HL-60 (cell line): ENCODE results near the gene ANKRD9.
A peak's percentile ranks its signal among the peaks of the same experiment; 100 is the strongest.
"Not testable (repeated sequence)": the region's sequence is repeated elsewhere in the genome, so short reads cannot be mapped to it uniquely, and the experiment has no call there.

Experiments
- DNase-seq, 2 experiments: peaks; one replicate each; pipeline ENCODE4 v3.0.0-alpha.2; 2010 to 2020; ENCODE audit warnings: low read depth in 1 of 2, low spot score in 1 of 2
- H3K27ac ChIP-seq: fragments of 250-450 bp; sonication (Bioruptor Pico); replicated peaks from 2 replicates; pipeline ENCODE4 v1.5.1; 2020; ENCODE audit warnings: mild to moderate bottlenecking, moderate library complexity
- H3K27me3 ChIP-seq: fragments of 250-450 bp; sonication (Bioruptor Pico); 2 replicates; pipeline ENCODE4 v1.5.1; 2021; ENCODE audit warnings: mild to moderate bottlenecking, moderate library complexity; ENCODE audit not compliant: insufficient read depth, poor library complexity, severe bottlenecking
- H3K4me3 ChIP-seq: replicated peaks from 2 replicates; pipeline ENCODE4 v1.5.1; 2011; ENCODE audit warnings: mild to moderate bottlenecking, control low read depth, low read length; ENCODE audit not compliant: insufficient read depth
- CTCF ChIP-seq: IDR thresholded peaks from one replicate; pipeline ENCODE4 v1.5.1; 2011; ENCODE audit warnings: low read length, control low read depth, inconsistent platforms; ENCODE audit not compliant: insufficient read depth
- GABPA ChIP-seq: IDR thresholded peaks from 2 replicates; pipeline ENCODE4 v1.6.1; 2012; ENCODE audit warnings: low read depth
- POLR2AphosphoS5 ChIP-seq: IDR thresholded peaks from 2 replicates; pipeline ENCODE4 v1.6.1; 2012; ENCODE audit warnings: low read depth
- REST ChIP-seq: IDR thresholded peaks from 2 replicates; pipeline ENCODE4 v1.6.1; 2012; ENCODE audit warnings: low read depth; ENCODE audit not compliant: insufficient replicate concordance
- SPI1 ChIP-seq: IDR thresholded peaks from 2 replicates; pipeline ENCODE4 v1.6.1; 2012; ENCODE audit warnings: low read depth, mild to moderate bottlenecking, borderline replicate concordance

Gene ANKRD9

GRCh38 chr14:102523569-102524450, 14.2 kb upstream of the ANKRD9 start:
- no peak for DNase-seq
- H3K27me3 ChIP-seq = no peaks in the 10 kb centered on the region
- peak overlapping the region; percentile 37 for H3K4me3 ChIP-seq
- TF ChIP-seq SPI1 = no peak
- TF ChIP-seq CTCF = no peak
- no peak for TF ChIP-seq GABPA
- TF ChIP-seq POLR2AphosphoS5 = no peak
- no peak for TF ChIP-seq REST
- H3K27ac ChIP-seq = no peak overlapping the region

DNA sequence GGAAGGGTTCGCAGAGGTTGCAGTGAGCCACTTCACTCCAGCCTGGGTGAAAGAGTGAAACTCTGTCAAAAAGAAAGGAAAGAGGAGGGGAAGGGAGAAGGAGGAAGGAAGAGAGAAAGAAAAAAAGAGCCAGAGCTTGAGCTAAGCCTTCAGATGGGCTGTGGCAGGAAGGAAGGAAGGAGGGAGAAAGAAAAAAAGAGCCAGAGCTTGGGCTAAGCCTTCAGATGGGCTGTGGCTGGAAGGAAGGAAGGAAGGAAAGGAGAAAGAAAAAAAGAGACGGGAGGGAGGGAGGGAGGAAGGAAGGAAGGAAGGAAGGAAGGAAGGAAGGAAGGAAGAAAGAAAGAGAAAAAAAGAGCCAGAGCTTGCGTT, 13.6 kb upstream of the ANKRD9 start:
- H3K27ac ChIP-seq = no peak overlapping the region
- no peak for DNase-seq
- H3K4me3 ChIP-seq = no peak overlapping the region
- TF ChIP-seq GABPA (no peak), CTCF (no peak), REST (no peak), SPI1 (no peak), POLR2AphosphoS5 (no peak)
- no peaks in the 10 kb centered on the region for H3K27me3 ChIP-seq

DNA sequence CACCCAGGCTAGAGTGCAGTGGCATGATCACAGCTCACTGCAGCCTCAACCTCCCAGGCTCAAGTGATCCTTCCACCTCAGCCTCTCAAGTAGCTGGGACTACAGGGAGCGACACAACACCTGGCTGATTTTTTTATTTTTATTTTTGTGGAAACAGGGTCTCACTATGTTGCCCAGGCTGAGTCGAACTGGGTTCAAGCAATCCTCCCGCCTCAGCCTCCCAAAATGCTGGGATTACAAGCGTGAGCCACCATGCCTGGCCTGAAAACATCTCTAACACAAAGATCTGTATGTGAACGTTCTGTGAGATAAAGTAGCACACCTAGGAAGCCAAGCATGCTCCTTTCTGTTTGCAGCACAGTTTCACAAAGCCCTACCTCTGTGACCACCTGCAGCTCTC, 10.1 kb upstream of the ANKRD9 start:
- H3K4me3 ChIP-seq, DNase-seq, H3K27me3 ChIP-seq, H3K27ac ChIP-seq: not testable (repeated sequence)

GRCh38 chr14:102518063-102518648, 8.6 kb upstream of the ANKRD9 start:
- TF ChIP-seq REST (no peak), CTCF (no peak), GABPA (no peak), SPI1 (no peak), POLR2AphosphoS5 (no peak)
- H3K4me3 ChIP-seq = no peak overlapping the region
- H3K27ac ChIP-seq = no peak overlapping the region
- DNase-seq = no peak
- H3K27me3 ChIP-seq = no peaks in the 10 kb centered on the region
